ENCODE results near the gene ARL10. TPM values are rescaled to one million over a fixed set of nuclear protein-coding genes. Genes with fewer than 3 reads are reported as not detected.

ARL10 gene
- polyA plus RNA-seq, 1 donor: 6.5 TPM

- no peak for DNase-seq
- no peak overlapping the region for H3K27ac ChIP-seq (ENCODE audit: low read length)
- no peak overlapping the region for H3K4me3 ChIP-seq (ENCODE audit: low read length)
- peaks cover 28% of the 10 kb centered on the region for H3K36me3 ChIP-seq (ENCODE audit: control insufficient read depth, insufficient read depth, low read length)
- H3K27me3 ChIP-seq (ENCODE audit: control insufficient read depth, insufficient read depth, low read length): no peaks in the 10 kb centered on the region
- H3K9me3 ChIP-seq (ENCODE audit: control insufficient read depth, low read depth, low read length): no peaks in the 10 kb centered on the region
- no CpG with 5 or more reads among the region's 10 CpGs for WGBS (ENCODE audit: insufficient coverage, low lambda C conversion rate)
- H3K4me1 ChIP-seq (ENCODE audit: control insufficient read depth, insufficient read depth, low read length): peaks cover 12% of the 10 kb centered on the region
Observed at GRCh38 chr5:176412517-176413254, 47.4 kb downstream of the ARL10 start.

GRCh38 chr5:176413255-176413565 lies 47.9 kb downstream of the ARL10 start:
- no peak overlapping the region for H3K4me3 ChIP-seq (ENCODE audit: low read length)

DNA sequence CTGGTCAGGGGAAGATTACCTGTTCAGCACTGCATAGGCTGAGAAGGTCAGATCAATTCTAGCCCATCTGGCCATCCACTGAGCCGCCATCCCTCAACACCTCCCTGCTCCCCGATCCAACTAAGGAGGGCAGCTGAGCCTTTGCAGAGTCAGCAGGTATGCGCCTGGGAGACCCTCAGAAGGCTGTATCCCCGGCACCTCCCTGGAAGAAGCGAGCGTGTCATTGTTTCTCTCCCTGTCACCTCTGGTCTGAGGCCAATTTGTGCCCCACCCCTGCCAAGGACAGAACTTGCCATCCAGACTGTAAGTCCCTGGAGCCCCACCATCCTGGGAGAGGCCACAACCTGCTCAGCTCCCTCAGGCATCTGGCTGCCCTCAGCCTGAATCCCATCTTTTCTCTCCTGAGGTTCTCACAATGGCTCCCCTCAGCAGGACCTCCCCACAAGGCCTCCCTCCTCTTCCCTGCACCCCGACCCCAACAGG lies 48.5 kb downstream of the ARL10 start:
- Histone ChIP-seq H3K9me3 (ENCODE audit: control insufficient read depth, low read depth, low read length) (no peaks in the 10 kb centered on the region), H3K4me1 (ENCODE audit: control insufficient read depth, insufficient read depth, low read length) (peaks cover 17% of the 10 kb centered on the region), H3K4me3 (ENCODE audit: low read length) (peak overlapping the region; percentile 87), H3K27ac (ENCODE audit: low read length) (no peak overlapping the region), H3K36me3 (ENCODE audit: control insufficient read depth, insufficient read depth, low read length) (peaks cover 22% of the 10 kb centered on the region), H3K27me3 (ENCODE audit: control insufficient read depth, insufficient read depth, low read length) (no peaks in the 10 kb centered on the region)
- WGBS (ENCODE audit: insufficient coverage, low lambda C conversion rate): no CpG with 5 or more reads among the region's 7 CpGs
- DNase-seq: no peak

More at GRCh38 chr5:176413255-176413565, 47.9 kb downstream of the ARL10 start:
- WGBS (ENCODE audit: insufficient coverage, low lambda C conversion rate): no CpG with 5 or more reads among the region's 2 CpGs
- Histone ChIP-seq H3K27ac (ENCODE audit: low read length) (no peak overlapping the region), H3K36me3 (ENCODE audit: control insufficient read depth, insufficient read depth, low read length) (peaks cover 24% of the 10 kb centered on the region), H3K9me3 (ENCODE audit: control insufficient read depth, low read depth, low read length) (no peaks in the 10 kb centered on the region), H3K27me3 (ENCODE audit: control insufficient read depth, insufficient read depth, low read length) (no peaks in the 10 kb centered on the region), H3K4me1 (ENCODE audit: control insufficient read depth, insufficient read depth, low read length) (peaks cover 17% of the 10 kb centered on the region)
- no peak for DNase-seq

GRCh38 chr5:176414704-176415103 lies 49.4 kb downstream of the ARL10 start:
- no peaks in the 10 kb centered on the region for H3K27me3 ChIP-seq (ENCODE audit: control insufficient read depth, insufficient read depth, low read length)
- DNase-seq: no peak
- peaks cover 17% of the 10 kb centered on the region for H3K4me1 ChIP-seq (ENCODE audit: control insufficient read depth, insufficient read depth, low read length)
- 60% methylated on average over 2 of the region's 3 CpGs for WGBS (ENCODE audit: insufficient coverage, low lambda C conversion rate)
- H3K9me3 ChIP-seq (ENCODE audit: control insufficient read depth, low read depth, low read length): no peaks in the 10 kb centered on the region
- H3K36me3 ChIP-seq (ENCODE audit: control insufficient read depth, insufficient read depth, low read length): peaks cover 18% of the 10 kb centered on the region
- no peak overlapping the region for H3K27ac ChIP-seq (ENCODE audit: low read length)
- H3K4me3 ChIP-seq (ENCODE audit: low read length): peak overlapping the region; percentile 87

GRCh38 chr5:176415240-176415951 lies 50.1 kb downstream of the ARL10 start:
- Histone ChIP-seq H3K4me1 (ENCODE audit: control insufficient read depth, insufficient read depth, low read length) (peaks cover 17% of the 10 kb centered on the region), H3K27me3 (ENCODE audit: control insufficient read depth, insufficient read depth, low read length) (no peaks in the 10 kb centered on the region), H3K9me3 (ENCODE audit: control insufficient read depth, low read depth, low read length) (peaks cover 4% of the 10 kb centered on the region), H3K27ac (ENCODE audit: low read length) (peak overlapping the region; percentile 77), H3K4me3 (ENCODE audit: low read length) (peak overlapping the region; percentile 87), H3K36me3 (ENCODE audit: control insufficient read depth, insufficient read depth, low read length) (peaks cover 12% of the 10 kb centered on the region)
- no CpG with 5 or more reads among the region's 13 CpGs for WGBS (ENCODE audit: insufficient coverage, low lambda C conversion rate)
- no peak for DNase-seq

GRCh38 chr5:176415952-176416924 lies 51.0 kb downstream of the ARL10 start, which contains the start of gene CLTB:
TSS of gene CLTB (minus strand) at chr5:176416539. CDS start at chr5:176416363, 176 bp downstream.
- peak; percentile 93 to 94 for DNase-seq
- H3K36me3 ChIP-seq (ENCODE audit: control insufficient read depth, insufficient read depth, low read length): peaks cover 11% of the 10 kb centered on the region
- H3K27me3 ChIP-seq (ENCODE audit: control insufficient read depth, insufficient read depth, low read length): no peaks in the 10 kb centered on the region
- peak within 1 kb of the TSS; percentile 92 for H3K27ac ChIP-seq (ENCODE audit: low read length)
- H3K4me1 ChIP-seq (ENCODE audit: control insufficient read depth, insufficient read depth, low read length): peaks cover 17% of the 10 kb centered on the region
- H3K4me3 ChIP-seq (ENCODE audit: low read length): peak within 1 kb of the TSS; percentile 87
- no CpG with 5 or more reads among the region's 107 CpGs for WGBS (ENCODE audit: insufficient coverage, low lambda C conversion rate)
- H3K9me3 ChIP-seq (ENCODE audit: control insufficient read depth, low read depth, low read length): peaks cover 9% of the 10 kb centered on the region

DNA sequence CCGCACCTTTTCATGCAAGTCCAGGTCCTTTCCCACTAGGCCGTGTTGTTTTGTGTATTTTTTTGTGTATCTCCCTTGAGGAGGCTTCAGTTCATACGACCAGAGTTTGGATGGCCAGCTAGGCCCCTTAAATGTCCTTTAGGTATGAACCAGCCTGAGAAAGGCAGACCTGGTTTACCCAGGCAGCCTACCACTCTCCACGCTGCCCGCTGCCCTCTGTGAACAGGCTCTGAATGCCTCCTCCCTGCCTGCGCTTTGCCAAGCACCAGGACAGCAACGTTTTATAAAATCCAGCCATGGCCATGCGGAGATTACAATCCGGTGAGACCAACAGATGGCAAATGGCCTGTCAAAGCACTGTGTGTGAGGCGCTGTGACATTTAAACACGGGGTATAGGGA lies 51.7 kb downstream of the ARL10 start:
- Histone ChIP-seq H3K27ac (ENCODE audit: low read length) (peak overlapping the region; percentile 92), H3K36me3 (ENCODE audit: control insufficient read depth, insufficient read depth, low read length) (peaks cover 8% of the 10 kb centered on the region), H3K27me3 (ENCODE audit: control insufficient read depth, insufficient read depth, low read length) (no peaks in the 10 kb centered on the region), H3K9me3 (ENCODE audit: control insufficient read depth, low read depth, low read length) (peaks cover 15% of the 10 kb centered on the region), H3K4me1 (ENCODE audit: control insufficient read depth, insufficient read depth, low read length) (peaks cover 17% of the 10 kb centered on the region), H3K4me3 (ENCODE audit: low read length) (no peak overlapping the region)
- DNase-seq: no peak
- WGBS (ENCODE audit: insufficient coverage, low lambda C conversion rate): no CpG with 5 or more reads among the region's 11 CpGs

GRCh38 chr5:176418251-176418650 lies 53.0 kb downstream of the ARL10 start:
- DNase-seq: peak; percentile 93 to 95
- Histone ChIP-seq H3K27ac (ENCODE audit: low read length) (peak overlapping the region; percentile 92), H3K4me3 (ENCODE audit: low read length) (no peak overlapping the region), H3K4me1 (ENCODE audit: control insufficient read depth, insufficient read depth, low read length) (peaks cover 19% of the 10 kb centered on the region), H3K36me3 (ENCODE audit: control insufficient read depth, insufficient read depth, low read length) (peaks cover under 1% of the 10 kb centered on the region), H3K9me3 (ENCODE audit: control insufficient read depth, low read depth, low read length) (peaks cover 18% of the 10 kb centered on the region), H3K27me3 (ENCODE audit: control insufficient read depth, insufficient read depth, low read length) (no peaks in the 10 kb centered on the region)
- WGBS (ENCODE audit: insufficient coverage, low lambda C conversion rate): no CpG with 5 or more reads among the region's 9 CpGs

DNA sequence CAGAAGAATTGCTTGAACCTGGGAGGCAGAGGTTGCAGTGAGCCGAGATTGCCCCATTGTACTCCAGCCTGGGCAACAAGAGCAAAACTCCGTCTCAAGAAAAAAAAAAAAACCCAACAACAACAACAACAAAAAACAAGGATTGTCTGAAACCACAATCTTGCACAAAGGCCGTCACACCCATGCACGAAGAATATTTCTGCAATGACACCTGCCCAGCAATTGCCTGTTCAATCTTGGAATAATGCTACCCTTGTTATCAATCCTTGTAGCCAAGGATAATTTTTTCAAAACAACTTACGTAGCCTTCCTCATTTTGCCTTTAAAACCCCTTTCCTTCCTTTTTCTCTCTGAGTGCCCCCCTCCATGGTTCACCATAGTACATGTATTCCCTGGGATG lies 54.8 kb downstream of the ARL10 start:
- Histone ChIP-seq H3K9me3 (ENCODE audit: control insufficient read depth, low read depth, low read length) (peaks cover 18% of the 10 kb centered on the region), H3K4me1 (ENCODE audit: control insufficient read depth, insufficient read depth, low read length) (peaks cover 28% of the 10 kb centered on the region), H3K27me3 (ENCODE audit: control insufficient read depth, insufficient read depth, low read length) (no peaks in the 10 kb centered on the region), H3K4me3 (ENCODE audit: low read length) (no peak overlapping the region), H3K27ac (ENCODE audit: low read length) (no peak overlapping the region), H3K36me3 (ENCODE audit: control insufficient read depth, insufficient read depth, low read length) (no peaks in the 10 kb centered on the region)
- WGBS (ENCODE audit: insufficient coverage, low lambda C conversion rate): 92% methylated on average over 1 of the region's 5 CpGs
- no peak for DNase-seq
